ENCODE measurements around the gene FCRL4. TPM values are rescaled to one million over a fixed set of nuclear protein-coding genes. Genes with fewer than 3 reads are reported as not detected.

Gene FCRL4
- total RNA-seq, result not detected in 2 replicates

GRCh38 chr1:157597959-157598667 lies at the start of gene FCRL4:
FCRL4 (minus strand) TSS chr1:157598085; CDS start chr1:157597944, 141 bp downstream.

DNA sequence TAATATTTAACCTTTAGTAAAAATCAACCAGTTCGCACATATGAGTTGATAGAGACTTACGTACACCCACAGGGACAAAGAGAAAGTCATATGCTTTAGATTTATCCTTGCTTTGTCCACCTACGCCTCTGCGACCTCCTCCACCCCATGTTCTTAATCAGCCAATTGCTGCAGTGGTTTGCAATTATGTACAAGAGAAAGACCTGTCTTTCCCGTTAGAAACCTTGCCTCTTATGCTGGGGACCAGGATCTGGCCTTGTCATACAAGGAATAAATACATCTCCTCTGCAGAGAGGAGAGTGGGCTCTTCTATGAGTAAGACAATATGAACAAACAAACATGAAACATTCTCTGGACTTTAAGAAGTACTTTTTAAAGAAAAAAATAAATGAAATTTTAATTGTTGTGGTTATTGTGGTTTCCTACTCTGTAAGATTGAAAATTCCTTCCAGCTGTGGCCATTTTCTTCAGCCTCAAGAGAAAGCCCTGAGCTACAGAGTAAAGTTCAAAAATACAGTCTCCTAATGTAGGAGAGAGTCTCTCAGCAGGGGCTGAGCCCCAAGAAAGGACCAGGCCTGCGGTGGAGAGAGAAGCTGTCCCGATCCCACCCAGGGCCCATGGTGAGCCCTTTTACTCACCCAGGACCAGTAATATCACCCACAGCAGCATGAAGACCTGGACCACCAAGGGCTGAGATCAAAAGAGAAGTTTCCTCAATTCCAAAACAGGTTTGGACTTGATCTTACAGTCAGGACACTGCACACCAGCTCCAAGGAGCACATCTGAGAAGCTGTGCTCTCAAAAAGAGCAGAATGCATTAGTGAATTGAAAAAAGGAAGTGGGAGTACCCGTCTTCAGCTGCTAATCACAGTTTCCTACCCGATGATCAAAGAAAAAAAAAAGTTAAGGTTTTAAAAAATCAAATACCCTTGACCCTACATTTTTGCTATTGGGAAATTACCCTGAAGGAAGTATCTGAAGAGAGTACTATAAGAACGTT lies 45.9 kb downstream of the FCRL4 start, which contains the start of gene FCRL5:
TSS of gene FCRL5 (minus strand) at position 822 of the 1,000 bp plus-strand sequence. CDS start at position 669, 153 bp downstream.

Other genes starting within 250 kb of the FCRL4 start
- gene FCRL5, start 45.6 kb downstream of the FCRL4 start, total RNA-seq, result not detected in 2 replicates
- not detected in 2 replicates for gene FCRL3, start 102.7 kb upstream of the FCRL4 start, total RNA-seq
- gene FCRL2, start 179.0 kb upstream of the FCRL4 start, total RNA-seq, result not detected in 2 replicates
- not detected in 2 replicates for gene FCRL1, start 222.0 kb upstream of the FCRL4 start, total RNA-seq
- gene CD5L, start 243.7 kb upstream of the FCRL4 start, total RNA-seq, result not detected in 2 replicates

Measured in mesangial cell (primary cell).